ENCODE results near the gene ACVR1. TPM values are rescaled to one million over a fixed set of nuclear protein-coding genes. Genes with fewer than 3 reads are reported as not detected.
A peak's percentile ranks its signal among the peaks of the same experiment; 100 is the strongest.

ACVR1 gene
- total and polyA plus RNA-seq, 8 donors: 27.3 to 37.7 (median 31.8) TPM

DNA sequence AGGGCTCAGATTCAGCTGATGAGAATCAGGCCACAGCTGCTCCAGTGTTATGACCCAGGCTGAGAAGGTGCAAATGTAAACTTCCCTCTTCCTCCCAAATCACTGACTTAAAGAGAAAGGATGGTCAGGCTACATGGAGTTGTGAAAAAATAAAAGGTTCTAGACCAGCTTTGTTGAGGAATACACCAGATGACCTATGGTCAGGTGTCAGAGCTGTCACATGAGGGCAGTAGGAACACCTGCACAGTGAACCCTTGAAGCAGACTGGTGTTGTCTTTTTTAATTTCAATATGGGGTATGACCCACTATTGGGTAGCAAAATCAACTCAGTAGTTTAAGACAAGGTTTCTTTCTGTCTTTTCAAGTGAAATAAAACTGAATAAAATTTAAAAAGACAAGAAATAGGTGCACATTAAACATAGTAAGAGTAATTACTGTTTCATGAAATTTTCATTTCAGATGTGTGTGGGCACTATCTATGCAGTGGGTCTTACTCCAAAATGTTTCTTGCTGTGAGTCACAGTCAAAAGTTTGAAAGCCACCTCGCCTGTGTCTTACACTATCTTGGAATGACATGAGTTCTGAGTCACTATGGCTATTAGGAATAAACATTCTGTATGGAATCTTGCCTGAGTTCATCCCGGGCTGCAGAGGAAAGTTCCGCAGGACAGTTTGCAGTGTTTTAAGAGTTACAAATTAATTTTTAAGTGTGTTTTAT is 83.6 kb downstream of the ACVR1 start:
- Histone ChIP-seq H3K9me3 (no peaks in the 10 kb centered on the region), H3K27ac (no peak overlapping the region), H3K36me3 (no peaks in the 10 kb centered on the region), H3K4me1 (peaks cover 0 to 14% of the 10 kb centered on the region in 2 donors), H3K27me3 (no peaks in the 10 kb centered on the region), H3K4me3 (no peak overlapping the region)
- intact Hi-C loops (cut with DNase I): no loop called here
- ATAC-seq (peak; percentile 35), DNase-seq (no peak)
- TF ChIP-seq, protein P1, sequence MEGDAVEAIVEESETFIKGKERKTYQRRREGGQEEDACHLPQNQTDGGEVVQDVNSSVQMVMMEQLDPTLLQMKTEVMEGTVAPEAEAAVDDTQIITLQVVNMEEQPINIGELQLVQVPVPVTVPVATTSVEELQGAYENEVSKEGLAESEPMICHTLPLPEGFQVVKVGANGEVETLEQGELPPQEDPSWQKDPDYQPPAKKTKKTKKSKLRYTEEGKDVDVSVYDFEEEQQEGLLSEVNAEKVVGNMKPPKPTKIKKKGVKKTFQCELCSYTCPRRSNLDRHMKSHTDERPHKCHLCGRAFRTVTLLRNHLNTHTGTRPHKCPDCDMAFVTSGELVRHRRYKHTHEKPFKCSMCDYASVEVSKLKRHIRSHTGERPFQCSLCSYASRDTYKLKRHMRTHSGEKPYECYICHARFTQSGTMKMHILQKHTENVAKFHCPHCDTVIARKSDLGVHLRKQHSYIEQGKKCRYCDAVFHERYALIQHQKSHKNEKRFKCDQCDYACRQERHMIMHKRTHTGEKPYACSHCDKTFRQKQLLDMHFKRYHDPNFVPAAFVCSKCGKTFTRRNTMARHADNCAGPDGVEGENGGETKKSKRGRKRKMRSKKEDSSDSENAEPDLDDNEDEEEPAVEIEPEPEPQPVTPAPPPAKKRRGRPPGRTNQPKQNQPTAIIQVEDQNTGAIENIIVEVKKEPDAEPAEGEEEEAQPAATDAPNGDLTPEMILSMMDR (IDR thresholded peaks at IDR 0.05): no peak

DNA sequence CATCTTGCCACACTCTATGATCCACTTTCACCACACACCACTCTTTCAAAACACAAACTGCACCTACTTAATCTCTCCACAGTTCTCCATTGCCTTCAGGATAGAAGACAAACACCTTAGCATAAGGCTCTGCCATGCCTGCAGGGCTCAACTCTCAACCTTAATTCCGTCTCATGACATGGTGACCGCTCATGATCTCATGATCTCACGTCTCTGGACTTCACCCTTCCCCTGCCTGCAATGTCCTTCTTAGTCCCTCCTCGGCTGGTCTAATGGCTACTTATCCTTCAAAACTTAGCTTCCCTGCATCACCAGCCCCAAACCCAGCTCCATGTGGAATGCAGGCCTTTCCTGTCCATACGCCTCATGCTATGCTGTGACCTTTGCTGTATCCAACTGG is 85.3 kb downstream of the ACVR1 start:
- intact Hi-C loops (cut with DNase I): no loop called here
- Histone ChIP-seq H3K27ac (no peak overlapping the region), H3K36me3 (no peaks in the 10 kb centered on the region), H3K4me3 (no peak overlapping the region), H3K27me3 (no peaks in the 10 kb centered on the region), H3K9me3 (no peaks in the 10 kb centered on the region), H3K4me1 (peaks cover 3 to 19% of the 10 kb centered on the region in 2 donors)
- TF ChIP-seq, protein P1 (IDR thresholded peaks at IDR 0.05): no peak
- ATAC-seq: no peak
- DNase-seq: no peak

DNA sequence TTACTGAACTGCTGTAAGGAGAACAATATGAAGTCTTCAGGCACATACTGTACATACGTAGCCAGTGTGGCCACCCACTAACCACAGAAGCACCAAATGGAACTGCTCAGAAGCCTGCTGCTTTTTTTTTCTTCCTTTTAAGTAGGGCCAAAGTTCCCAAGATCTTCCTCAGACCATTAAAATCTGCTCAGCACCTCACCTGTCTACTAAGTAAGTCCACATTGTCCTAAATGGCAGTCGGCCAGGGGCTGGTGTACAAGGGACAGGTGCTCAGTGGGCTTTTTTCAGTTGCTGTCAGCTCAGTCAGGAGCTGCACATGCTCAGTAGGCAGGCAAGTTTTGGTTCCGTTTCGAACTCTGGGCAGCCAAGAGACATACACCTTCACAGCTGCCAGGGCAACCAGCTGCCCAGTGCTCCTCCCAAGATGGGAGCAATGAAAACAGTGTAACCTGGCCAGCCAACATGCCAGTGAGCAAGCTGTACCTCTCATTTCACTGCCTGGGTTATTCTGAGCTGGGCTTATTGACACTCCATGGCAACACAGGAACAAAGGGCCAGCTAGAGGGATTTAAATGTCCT is 86.1 kb downstream of the ACVR1 start:
- peaks cover 11 to 27% of the 10 kb centered on the region in 2 donors for H3K4me1 ChIP-seq
- DNase-seq (peak in 1 of 4 donors; percentile 27), ATAC-seq (peak; percentile 28)
- no peaks in the 10 kb centered on the region for H3K27me3 ChIP-seq
- TF ChIP-seq, protein P1 (IDR thresholded peaks at IDR 0.05): no peak
- H3K27ac ChIP-seq: no peak overlapping the region
- H3K36me3 ChIP-seq: no peaks in the 10 kb centered on the region
- H3K4me3 ChIP-seq: no peak overlapping the region
- intact Hi-C loops (cut with DNase I): loop anchor here in 1 of 2 donors (10.0 kb wide), 1 partner anchor 85 kb away; the partner anchor contains the start of gene ACVR1
- H3K9me3 ChIP-seq: no peaks in the 10 kb centered on the region

DNA sequence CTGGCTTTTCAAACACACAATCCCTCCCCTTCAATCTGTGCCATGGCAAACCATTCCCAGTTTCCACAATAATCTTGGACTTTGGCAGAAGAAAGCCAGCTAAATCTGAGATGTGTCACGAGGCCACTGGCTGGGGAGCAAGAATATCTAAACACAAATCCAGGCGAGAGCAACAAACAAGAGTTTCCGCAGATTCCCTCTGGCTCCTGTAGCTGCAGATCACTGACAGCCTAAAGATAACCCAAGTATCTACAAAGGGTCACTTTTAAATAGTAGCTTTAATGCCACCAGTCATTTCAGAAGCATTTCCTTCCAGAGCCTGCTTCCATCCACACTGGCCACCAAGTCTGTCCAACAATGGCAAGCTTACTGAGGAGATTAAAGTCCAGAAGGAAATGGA is 86.9 kb downstream of the ACVR1 start:
- Histone ChIP-seq H3K36me3 (no peaks in the 10 kb centered on the region), H3K27ac (no peak overlapping the region), H3K27me3 (no peaks in the 10 kb centered on the region), H3K9me3 (no peaks in the 10 kb centered on the region), H3K4me3 (no peak overlapping the region), H3K4me1 (peaks cover 15 to 31% of the 10 kb centered on the region in 2 donors)
- ATAC-seq: no peak
- no peak for DNase-seq
- intact Hi-C loops (cut with DNase I): loop anchor here in 1 of 2 donors (10.0 kb wide), 1 partner anchor 86 kb away; the partner anchor contains the start of gene ACVR1
- TF ChIP-seq, protein P1 (IDR thresholded peaks at IDR 0.05): no peak

DNA sequence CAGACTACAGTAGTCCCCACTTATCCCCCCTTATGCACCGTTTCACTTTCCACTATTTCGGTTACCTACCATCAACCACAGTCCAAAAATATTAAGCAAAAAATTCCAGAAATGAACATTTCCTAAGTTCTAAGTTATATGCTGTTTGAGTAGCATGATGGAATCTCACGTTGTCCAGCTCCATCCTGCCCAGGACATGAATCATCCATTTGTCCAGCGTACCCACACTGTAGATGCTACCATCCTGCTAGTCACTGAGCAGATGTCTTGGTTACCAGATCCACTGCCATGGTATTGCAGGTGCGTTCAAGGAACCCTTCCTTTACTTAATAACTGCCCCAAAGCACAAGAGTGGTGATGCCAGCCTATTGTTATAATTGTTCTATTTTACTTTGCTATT is 87.9 kb downstream of the ACVR1 start:
- H3K27ac ChIP-seq: no peak overlapping the region
- intact Hi-C loops (cut with DNase I): loop anchor here in 1 of 2 donors (10.0 kb wide), 1 partner anchor 87 kb away; the partner anchor contains the start of gene ACVR1
- peaks cover 15 to 38% of the 10 kb centered on the region in 2 donors for H3K4me1 ChIP-seq
- no peaks in the 10 kb centered on the region for H3K9me3 ChIP-seq
- no peak for DNase-seq
- no peak for ATAC-seq
- H3K36me3 ChIP-seq: no peaks in the 10 kb centered on the region
- H3K27me3 ChIP-seq: no peaks in the 10 kb centered on the region
- TF ChIP-seq, protein P1 (IDR thresholded peaks at IDR 0.05): no peak
- H3K4me3 ChIP-seq: no peak overlapping the region
